ENCODE results near the gene CCRL2. TPM values are rescaled to one million over a fixed set of nuclear protein-coding genes. Genes with fewer than 3 reads are reported as not detected.

CCRL2 gene
- total and polyA plus RNA-seq, 9 of the 15 experiments (the other 6 are each of a cell fraction or from before 2014, with no cell fraction given), result 3.4 to 5.7 (median 4.0) TPM

DNA sequence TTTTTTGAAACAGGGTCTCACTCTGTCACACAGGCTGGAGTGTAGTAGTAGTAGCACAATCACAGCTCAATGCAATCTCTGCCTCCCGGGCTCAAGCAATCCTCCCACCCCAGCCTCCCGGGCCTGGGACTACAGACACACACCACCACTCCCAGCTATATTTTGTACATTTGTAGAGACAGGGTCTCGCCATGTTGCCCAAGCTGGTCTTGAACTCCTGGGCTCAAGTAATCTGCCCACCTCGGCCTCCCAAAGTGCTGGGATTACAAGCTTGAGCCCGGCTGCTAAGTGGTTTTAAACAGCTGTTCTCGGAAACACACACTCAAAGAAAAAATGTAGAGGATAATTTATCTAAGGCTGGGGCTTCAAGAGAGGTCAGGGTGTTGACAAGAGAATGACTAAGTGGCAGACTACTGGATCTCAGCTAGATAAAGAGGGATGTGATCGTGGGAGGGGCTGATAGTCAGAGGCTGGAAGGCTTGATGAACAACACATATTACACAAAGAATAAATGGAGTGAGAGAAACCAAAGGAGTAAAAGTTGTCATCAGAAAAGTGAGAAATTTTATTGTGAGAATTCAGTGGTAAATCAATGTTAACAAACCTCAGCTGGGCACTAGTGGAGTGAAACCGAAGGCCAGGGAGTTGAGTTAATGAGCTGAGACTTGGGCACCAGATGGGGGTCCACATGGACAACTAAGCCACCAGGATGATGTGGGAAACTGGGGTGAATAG, 6.9 kb upstream of the CCRL2 start (continued):
- TF ChIP-seq, protein P1, sequence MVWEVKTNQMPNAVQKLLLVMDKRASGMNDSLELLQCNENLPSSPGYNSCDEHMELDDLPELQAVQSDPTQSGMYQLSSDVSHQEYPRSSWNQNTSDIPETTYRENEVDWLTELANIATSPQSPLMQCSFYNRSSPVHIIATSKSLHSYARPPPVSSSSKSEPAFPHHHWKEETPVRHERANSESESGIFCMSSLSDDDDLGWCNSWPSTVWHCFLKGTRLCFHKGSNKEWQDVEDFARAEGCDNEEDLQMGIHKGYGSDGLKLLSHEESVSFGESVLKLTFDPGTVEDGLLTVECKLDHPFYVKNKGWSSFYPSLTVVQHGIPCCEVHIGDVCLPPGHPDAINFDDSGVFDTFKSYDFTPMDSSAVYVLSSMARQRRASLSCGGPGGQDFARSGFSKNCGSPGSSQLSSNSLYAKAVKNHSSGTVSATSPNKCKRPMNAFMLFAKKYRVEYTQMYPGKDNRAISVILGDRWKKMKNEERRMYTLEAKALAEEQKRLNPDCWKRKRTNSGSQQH (CRISPR knock-in tag; IDR thresholded peaks at IDR 0.05), result 0 out of 2 replicates have a peak, but pooled peaks have one; percentile 61
- TF ChIP-seq, protein P2, sequence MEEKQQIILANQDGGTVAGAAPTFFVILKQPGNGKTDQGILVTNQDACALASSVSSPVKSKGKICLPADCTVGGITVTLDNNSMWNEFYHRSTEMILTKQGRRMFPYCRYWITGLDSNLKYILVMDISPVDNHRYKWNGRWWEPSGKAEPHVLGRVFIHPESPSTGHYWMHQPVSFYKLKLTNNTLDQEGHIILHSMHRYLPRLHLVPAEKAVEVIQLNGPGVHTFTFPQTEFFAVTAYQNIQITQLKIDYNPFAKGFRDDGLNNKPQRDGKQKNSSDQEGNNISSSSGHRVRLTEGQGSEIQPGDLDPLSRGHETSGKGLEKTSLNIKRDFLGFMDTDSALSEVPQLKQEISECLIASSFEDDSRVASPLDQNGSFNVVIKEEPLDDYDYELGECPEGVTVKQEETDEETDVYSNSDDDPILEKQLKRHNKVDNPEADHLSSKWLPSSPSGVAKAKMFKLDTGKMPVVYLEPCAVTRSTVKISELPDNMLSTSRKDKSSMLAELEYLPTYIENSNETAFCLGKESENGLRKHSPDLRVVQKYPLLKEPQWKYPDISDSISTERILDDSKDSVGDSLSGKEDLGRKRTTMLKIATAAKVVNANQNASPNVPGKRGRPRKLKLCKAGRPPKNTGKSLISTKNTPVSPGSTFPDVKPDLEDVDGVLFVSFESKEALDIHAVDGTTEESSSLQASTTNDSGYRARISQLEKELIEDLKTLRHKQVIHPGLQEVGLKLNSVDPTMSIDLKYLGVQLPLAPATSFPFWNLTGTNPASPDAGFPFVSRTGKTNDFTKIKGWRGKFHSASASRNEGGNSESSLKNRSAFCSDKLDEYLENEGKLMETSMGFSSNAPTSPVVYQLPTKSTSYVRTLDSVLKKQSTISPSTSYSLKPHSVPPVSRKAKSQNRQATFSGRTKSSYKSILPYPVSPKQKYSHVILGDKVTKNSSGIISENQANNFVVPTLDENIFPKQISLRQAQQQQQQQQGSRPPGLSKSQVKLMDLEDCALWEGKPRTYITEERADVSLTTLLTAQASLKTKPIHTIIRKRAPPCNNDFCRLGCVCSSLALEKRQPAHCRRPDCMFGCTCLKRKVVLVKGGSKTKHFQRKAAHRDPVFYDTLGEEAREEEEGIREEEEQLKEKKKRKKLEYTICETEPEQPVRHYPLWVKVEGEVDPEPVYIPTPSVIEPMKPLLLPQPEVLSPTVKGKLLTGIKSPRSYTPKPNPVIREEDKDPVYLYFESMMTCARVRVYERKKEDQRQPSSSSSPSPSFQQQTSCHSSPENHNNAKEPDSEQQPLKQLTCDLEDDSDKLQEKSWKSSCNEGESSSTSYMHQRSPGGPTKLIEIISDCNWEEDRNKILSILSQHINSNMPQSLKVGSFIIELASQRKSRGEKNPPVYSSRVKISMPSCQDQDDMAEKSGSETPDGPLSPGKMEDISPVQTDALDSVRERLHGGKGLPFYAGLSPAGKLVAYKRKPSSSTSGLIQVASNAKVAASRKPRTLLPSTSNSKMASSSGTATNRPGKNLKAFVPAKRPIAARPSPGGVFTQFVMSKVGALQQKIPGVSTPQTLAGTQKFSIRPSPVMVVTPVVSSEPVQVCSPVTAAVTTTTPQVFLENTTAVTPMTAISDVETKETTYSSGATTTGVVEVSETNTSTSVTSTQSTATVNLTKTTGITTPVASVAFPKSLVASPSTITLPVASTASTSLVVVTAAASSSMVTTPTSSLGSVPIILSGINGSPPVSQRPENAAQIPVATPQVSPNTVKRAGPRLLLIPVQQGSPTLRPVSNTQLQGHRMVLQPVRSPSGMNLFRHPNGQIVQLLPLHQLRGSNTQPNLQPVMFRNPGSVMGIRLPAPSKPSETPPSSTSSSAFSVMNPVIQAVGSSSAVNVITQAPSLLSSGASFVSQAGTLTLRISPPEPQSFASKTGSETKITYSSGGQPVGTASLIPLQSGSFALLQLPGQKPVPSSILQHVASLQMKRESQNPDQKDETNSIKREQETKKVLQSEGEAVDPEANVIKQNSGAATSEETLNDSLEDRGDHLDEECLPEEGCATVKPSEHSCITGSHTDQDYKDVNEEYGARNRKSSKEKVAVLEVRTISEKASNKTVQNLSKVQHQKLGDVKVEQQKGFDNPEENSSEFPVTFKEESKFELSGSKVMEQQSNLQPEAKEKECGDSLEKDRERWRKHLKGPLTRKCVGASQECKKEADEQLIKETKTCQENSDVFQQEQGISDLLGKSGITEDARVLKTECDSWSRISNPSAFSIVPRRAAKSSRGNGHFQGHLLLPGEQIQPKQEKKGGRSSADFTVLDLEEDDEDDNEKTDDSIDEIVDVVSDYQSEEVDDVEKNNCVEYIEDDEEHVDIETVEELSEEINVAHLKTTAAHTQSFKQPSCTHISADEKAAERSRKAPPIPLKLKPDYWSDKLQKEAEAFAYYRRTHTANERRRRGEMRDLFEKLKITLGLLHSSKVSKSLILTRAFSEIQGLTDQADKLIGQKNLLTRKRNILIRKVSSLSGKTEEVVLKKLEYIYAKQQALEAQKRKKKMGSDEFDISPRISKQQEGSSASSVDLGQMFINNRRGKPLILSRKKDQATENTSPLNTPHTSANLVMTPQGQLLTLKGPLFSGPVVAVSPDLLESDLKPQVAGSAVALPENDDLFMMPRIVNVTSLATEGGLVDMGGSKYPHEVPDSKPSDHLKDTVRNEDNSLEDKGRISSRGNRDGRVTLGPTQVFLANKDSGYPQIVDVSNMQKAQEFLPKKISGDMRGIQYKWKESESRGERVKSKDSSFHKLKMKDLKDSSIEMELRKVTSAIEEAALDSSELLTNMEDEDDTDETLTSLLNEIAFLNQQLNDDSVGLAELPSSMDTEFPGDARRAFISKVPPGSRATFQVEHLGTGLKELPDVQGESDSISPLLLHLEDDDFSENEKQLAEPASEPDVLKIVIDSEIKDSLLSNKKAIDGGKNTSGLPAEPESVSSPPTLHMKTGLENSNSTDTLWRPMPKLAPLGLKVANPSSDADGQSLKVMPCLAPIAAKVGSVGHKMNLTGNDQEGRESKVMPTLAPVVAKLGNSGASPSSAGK (IDR thresholded peaks at IDR 0.05), result no peak
- TF ChIP-seq FOSL1 (tag; conservative IDR thresholded peaks at IDR 0.05), result peak; percentile 97
- no peak for TF ChIP-seq PCBP1 (IDR thresholded peaks at IDR 0.05; ENCODE audit: low read depth, low read length, poor library complexity, severe bottlenecking)
- no peak for TF ChIP-seq ZBTB49 (CRISPR knock-in tag; IDR thresholded peaks at IDR 0.05; ENCODE audit: borderline replicate concordance)
- no peak for TF ChIP-seq SMAD2 (IDR thresholded peaks at IDR 0.05; ENCODE audit: low read depth, low read length)
- TF ChIP-seq COPS2 (conservative IDR thresholded peaks at IDR 0.05), result no peak
- no peak for TF ChIP-seq PRPF4 (IDR thresholded peaks at IDR 0.05; ENCODE audit: insufficient read depth, low read depth, low read length, poor library complexity, severe bottlenecking)
- TF ChIP-seq, protein P3, sequence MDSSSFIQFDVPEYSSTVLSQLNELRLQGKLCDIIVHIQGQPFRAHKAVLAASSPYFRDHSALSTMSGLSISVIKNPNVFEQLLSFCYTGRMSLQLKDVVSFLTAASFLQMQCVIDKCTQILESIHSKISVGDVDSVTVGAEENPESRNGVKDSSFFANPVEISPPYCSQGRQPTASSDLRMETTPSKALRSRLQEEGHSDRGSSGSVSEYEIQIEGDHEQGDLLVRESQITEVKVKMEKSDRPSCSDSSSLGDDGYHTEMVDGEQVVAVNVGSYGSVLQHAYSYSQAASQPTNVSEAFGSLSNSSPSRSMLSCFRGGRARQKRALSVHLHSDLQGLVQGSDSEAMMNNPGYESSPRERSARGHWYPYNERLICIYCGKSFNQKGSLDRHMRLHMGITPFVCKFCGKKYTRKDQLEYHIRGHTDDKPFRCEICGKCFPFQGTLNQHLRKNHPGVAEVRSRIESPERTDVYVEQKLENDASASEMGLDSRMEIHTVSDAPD (CRISPR knock-in tag; IDR thresholded peaks at IDR 0.05), result no peak
